B cell (primary cell): ENCODE data around the gene SLC25A51. TPM values are rescaled to one million over a fixed set of nuclear protein-coding genes. Genes with fewer than 3 reads are reported as not detected.

Experiments
- ATAC-seq: fragments of 200-7000 bp; cut with Tn5 transposase; one replicate; pipeline ENCODE4 v1.10.0; 2021; ENCODE audit warnings: low read depth, mild to moderate bottlenecking, moderate number of reproducible peaks, moderate library complexity
- CTCF ChIA-PET: fragments of 350-600 bp; sonication (Branson Sonifier 250); formaldehyde crosslinking; loops from one replicate; lab custom pipeline; 2021; ENCODE audit warnings: antibody characterized with exemption, inconsistent platforms; lab: Charles Lee
- POLR2A ChIA-PET: fragments of 350-600 bp; sonication (Branson Sonifier 250); formaldehyde crosslinking; loops from one replicate; lab custom pipeline; 2021; ENCODE audit warnings: antibody characterized with exemption; lab: Charles Lee
- DNase-seq: peaks from one replicate; pipeline ENCODE4 v3.0.0; 2013
- H2AFZ ChIP-seq: 2 replicates; pipeline ENCODE4 v1.6.1; 2012; ENCODE audit warnings: mild to moderate bottlenecking, low read depth, low read length; ENCODE audit not compliant: insufficient read depth, poor library complexity, severe bottlenecking
- H3K27ac ChIP-seq, 2 donors: 1 replicate in 1 of 2; 2 replicates in 1 of 2; pipeline ENCODE4 v1.5.1; 2012 to 2013; ENCODE audit warnings: low read length in 2 of 2, mild to moderate bottlenecking in 2 of 2, moderate library complexity in 1 of 2
- H3K27me3 ChIP-seq, 4 experiments: fragments of 200-600 bp in 1 of 4; sonication (generic) in 1 of 4; replicated peaks in 1 of 4; 1 replicate in 2 of 4; 2 replicates in 2 of 4; pipeline versions ENCODE4 v1.6.1 to v1.7.0; 2013 to 2016; ENCODE audit warnings: low read length in 3 of 4, mild to moderate bottlenecking in 2 of 4, mixed read lengths in 1 of 4, moderate library complexity in 1 of 4; ENCODE audit not compliant: insufficient read depth in 4 of 4, control insufficient read depth in 3 of 4; ENCODE audit errors: control extremely low read depth in 1 of 4
- H3K36me3 ChIP-seq, 2 experiments: replicated peaks in 1 of 2; 1 replicate in 1 of 2; 2 replicates in 1 of 2; pipeline versions ENCODE4 v1.6.1 to v1.7.1; 2013; ENCODE audit warnings: low read length in 1 of 2; ENCODE audit not compliant: insufficient read depth in 2 of 2, control insufficient read depth in 1 of 2; ENCODE audit errors: control extremely low read depth in 1 of 2, extremely low read depth in 1 of 2
- H3K4me1 ChIP-seq, 2 donors: fragments of 200-600 bp in 1 of 2; sonication (generic) in 1 of 2; 1 replicate in 1 of 2; 2 replicates in 1 of 2; pipeline versions ENCODE4 v1.5.1 to v1.6.1; 2013 to 2017; ENCODE audit warnings: low read length in 2 of 2; ENCODE audit not compliant: control insufficient read depth in 2 of 2, insufficient read depth in 2 of 2
- H3K4me2 ChIP-seq: replicated peaks from 2 replicates; pipeline ENCODE3; 2012; ENCODE audit warnings: mild to moderate bottlenecking, low read depth, low read length; ENCODE audit not compliant: poor library complexity, severe bottlenecking
- H3K4me3 ChIP-seq, 5 experiments: fragments of 200-600 bp in 1 of 5; sonication (generic) in 1 of 5; 1 replicate in 3 of 5; 2 replicates in 2 of 5; pipeline versions ENCODE4 v1.5.1 to v1.7.0; 2011 to 2016; ENCODE audit warnings: low read length in 4 of 5, mild to moderate bottlenecking in 4 of 5, low read depth in 2 of 5, control low read depth in 1 of 5, moderate library complexity in 1 of 5; ENCODE audit not compliant: insufficient read depth in 1 of 5; ENCODE audit errors: control extremely low read depth in 1 of 5, extremely low read depth in 1 of 5
- H3K79me2 ChIP-seq: fragments of 200-600 bp; sonication (generic); one replicate; pipeline ENCODE4 v1.6.0; 2016; ENCODE audit warnings: low read length; ENCODE audit not compliant: control insufficient read depth, insufficient read depth
- H3K9ac ChIP-seq: fragments of 200-600 bp; sonication (generic); 2 replicates; pipeline ENCODE4 v1.6.1; 2017; ENCODE audit warnings: mild to moderate bottlenecking, low read length, moderate library complexity
- H3K9me3 ChIP-seq, 3 donors: one replicate each; pipeline versions ENCODE4 v1.6.1 to v1.7.1; 2013; ENCODE audit warnings: low read length in 2 of 3; ENCODE audit not compliant: control insufficient read depth in 2 of 3, insufficient read depth in 1 of 3; ENCODE audit errors: control extremely low read depth in 1 of 3
- H4K20me1 ChIP-seq: 2 replicates; pipeline ENCODE4 v1.6.0; 2012; ENCODE audit warnings: mild to moderate bottlenecking, low read length; ENCODE audit not compliant: insufficient read depth, control insufficient read depth, poor library complexity, severe bottlenecking
- H3K27ac Mint-ChIP-seq: one replicate; pipeline ENCODE4 v1.8.0; 2021; ENCODE audit warnings: mixed read lengths
- H3K27me3 Mint-ChIP-seq: one replicate; pipeline ENCODE4 v1.8.0; 2021; ENCODE audit warnings: mixed read lengths
- H3K4me1 Mint-ChIP-seq: one replicate; pipeline ENCODE4 v1.8.0; 2021; ENCODE audit warnings: mixed read lengths
- H3K4me3 Mint-ChIP-seq: one replicate; pipeline ENCODE4 v1.8.0; 2021; ENCODE audit warnings: mixed read lengths
- H3K9me3 Mint-ChIP-seq: one replicate; pipeline ENCODE4 v1.8.0; 2022; ENCODE audit warnings: mixed read lengths; ENCODE audit not compliant: insufficient read depth
- CTCF ChIP-seq: fragments of 200-600 bp; IDR thresholded peaks from one replicate; pipeline ENCODE4 v1.8.0; 2022; ENCODE audit warnings: antibody characterized with exemption, mild to moderate bottlenecking
- EZH2 ChIP-seq: IDR thresholded peaks from 2 replicates; pipeline ENCODE4 v1.6.1; 2012; ENCODE audit warnings: borderline replicate concordance, low read depth, mild to moderate bottlenecking, moderate library complexity, low read length; ENCODE audit not compliant: insufficient read depth, poor library complexity, severe bottlenecking
- WGBS: methylation state at CpG from one replicate; pipeline ENCODE4 v1.1.5; 2013; ENCODE audit warnings: missing lambda C conversion rate; ENCODE audit not compliant: insufficient coverage; 5-methylcytosine and 5-hydroxymethylcytosine counted together
- intact Hi-C: fragments of 100-400 bp; cut with micrococcal nuclease; formaldehyde crosslinking; loops from one replicate; pipeline ENCODE4 v1.10.0; 2022
- polyA plus RNA-seq: library from polyadenylated mRNA; depleted of rRNA; stranded (reverse); fragments of >200 nt; gene quantifications from 2 replicates; pipeline ENCODE4 v1.2.3, GENCODE V29; 2012
- total RNA-seq, 2 donors: library from RNA; stranded (reverse); fragments of 120-200 nt in 1 of 2; gene quantifications; 1 replicate in 1 of 2; 2 replicates in 1 of 2; pipeline versions ENCODE4 v1.2.3 to v1.2.4, GENCODE V29; 2013 to 2022

The SLC25A51 gene
- total and polyA plus RNA-seq, 2 donors (not counting 1 experiment from before 2014, with no cell fraction given), result 12.9 to 27.8 TPM

DNA sequence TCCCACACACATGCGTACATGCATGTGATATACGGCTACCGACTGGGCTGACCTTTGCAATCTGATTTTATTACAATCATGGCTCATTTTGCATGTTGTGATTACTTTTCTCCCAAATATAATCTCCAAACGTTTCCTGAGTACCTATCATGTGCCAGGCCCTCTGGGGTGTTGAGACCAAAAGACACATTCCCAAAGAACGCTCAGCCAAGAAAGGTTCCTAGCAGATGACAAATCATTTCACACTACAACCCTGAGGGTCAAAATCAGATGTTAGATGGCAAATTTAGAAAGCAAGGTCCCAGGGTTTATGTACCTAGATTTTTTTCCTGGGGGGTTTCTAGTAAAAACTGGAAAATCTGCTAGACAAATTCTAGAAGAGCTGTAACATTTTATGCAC, 32.4 kb upstream of the SLC25A51 start:
- Histone ChIP-seq H2AFZ (no peak overlapping the region), H3K4me3 (no peak overlapping the region), H3K36me3 (no peaks in the 10 kb centered on the region), H3K27ac (no peak overlapping the region), H3K4me2 (no peak overlapping the region), H3K27me3 (no peaks in the 10 kb centered on the region), H3K9ac (no peak overlapping the region), H3K9me3 (no peaks in the 10 kb centered on the region), H3K79me2 (no peaks in the 10 kb centered on the region), H4K20me1 (no peaks in the 10 kb centered on the region), H3K4me1 (no peaks in the 10 kb centered on the region)
- intact Hi-C loops, result no loop called here
- H3K9me3 Mint-ChIP-seq, result no peaks in the 10 kb centered on the region
- DNase-seq (no peak), ATAC-seq (no peak)
- no peak overlapping the region for H3K27ac Mint-ChIP-seq
- no CpG with 5 or more reads among the region's 5 CpGs for WGBS
- TF ChIP-seq CTCF, result no peak
- no peak for TF ChIP-seq EZH2
- ChIA-PET CTCF (no interaction called here), POLR2A (no interaction called here)
- H3K4me3 Mint-ChIP-seq, result no peak overlapping the region
- H3K27me3 Mint-ChIP-seq, result peaks cover 3% of the 10 kb centered on the region
- H3K4me1 Mint-ChIP-seq, result no peaks in the 10 kb centered on the region

DNA sequence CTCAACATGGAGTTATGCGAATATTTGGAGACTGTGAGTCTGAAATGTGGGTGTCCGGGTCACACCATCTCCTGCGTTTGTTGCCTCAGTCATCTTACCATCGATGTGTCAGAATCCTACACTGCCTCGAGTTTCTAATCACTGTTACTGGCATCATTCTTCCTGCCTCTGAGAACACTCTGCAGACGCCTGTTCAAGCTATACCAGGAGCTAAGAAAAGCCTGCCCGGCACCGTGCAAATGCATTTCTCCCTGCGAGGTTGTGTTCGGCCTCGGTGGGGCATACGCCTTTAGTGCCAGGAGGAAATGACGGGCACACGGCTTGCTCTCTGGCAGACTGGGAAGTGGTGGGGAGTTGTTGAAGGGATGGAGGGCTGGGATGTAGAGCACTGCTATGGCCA, 31.2 kb upstream of the SLC25A51 start:
- no peak overlapping the region for H3K4me3 Mint-ChIP-seq
- H3K4me3 ChIP-seq, result no peak overlapping the region
- H3K27me3 ChIP-seq, result no peaks in the 10 kb centered on the region
- H3K9ac ChIP-seq, result no peak overlapping the region
- WGBS, result 94% methylated on average over 14 of the region's 14 CpGs
- no peak overlapping the region for H3K27ac ChIP-seq
- no peak for TF ChIP-seq CTCF
- TF ChIP-seq EZH2, result no peak
- H3K9me3 Mint-ChIP-seq, result no peaks in the 10 kb centered on the region
- no peaks in the 10 kb centered on the region for H4K20me1 ChIP-seq
- no peaks in the 10 kb centered on the region for H3K36me3 ChIP-seq
- no peaks in the 10 kb centered on the region for H3K4me1 Mint-ChIP-seq
- CTCF ChIA-PET, result interaction anchor here (0.8 kb wide), 1 partner anchor 21 kb away, joined by 5 read pairs; no protein-coding TSS in a partner anchor
- POLR2A ChIA-PET, result no interaction called here
- no peak overlapping the region for H3K4me2 ChIP-seq
- no peaks in the 10 kb centered on the region for H3K79me2 ChIP-seq
- peaks cover 0 to 4% (median 4%) of the 10 kb centered on the region in 3 donors for H3K9me3 ChIP-seq
- no peak overlapping the region for H3K27ac Mint-ChIP-seq
- intact Hi-C loops, result no loop called here
- no peaks in the 10 kb centered on the region for H3K4me1 ChIP-seq
- DNase-seq (no peak), ATAC-seq (no peak)
- H2AFZ ChIP-seq, result no peak overlapping the region
- H3K27me3 Mint-ChIP-seq, result peaks cover 3% of the 10 kb centered on the region
